HG02885 (cell line): Measurements from ENCODE around the gene VPS9D1.
"Not testable (repeated sequence)": the region's sequence is repeated elsewhere in the genome, so short reads cannot be mapped to it uniquely, and the experiment has no call there.

Experiments
- ATAC-seq: cut with Tn5 transposase; IDR thresholded peaks from one replicate; pipeline ENCODE4 v1.9.1; 2021; ENCODE audit warnings: mild to moderate bottlenecking; ENCODE audit not compliant: unreplicated experiment, poor library complexity

The VPS9D1 gene

GRCh38 chr16:89670496-89671431, 49.9 kb downstream of the VPS9D1 start:
- ATAC-seq = no peak

GRCh38 chr16:89669755-89670154, 50.9 kb downstream of the VPS9D1 start:
- ATAC-seq = no peak

- no peak for ATAC-seq
These were observed 51.9 kb downstream of the VPS9D1 start for GRCh38 chr16:89668790-89669158.

- no peak for ATAC-seq
These were observed 53.1 kb downstream of the VPS9D1 start for GRCh38 chr16:89667633-89668032.

GRCh38 chr16:89667000-89667399, 53.7 kb downstream of the VPS9D1 start:
- not testable (repeated sequence) for ATAC-seq

- ATAC-seq = not testable (repeated sequence)
These were observed 56.5 kb downstream of the VPS9D1 start for GRCh38 chr16:89664238-89664637.

GRCh38 chr16:89661215-89661614, 59.5 kb downstream of the VPS9D1 start:
- ATAC-seq = no peak

- no peak for ATAC-seq
These were observed 60.6 kb downstream of the VPS9D1 start for GRCh38 chr16:89660146-89660545.

GRCh38 chr16:89658221-89658879, 62.3 kb downstream of the VPS9D1 start:
- ATAC-seq = no peak

- peak; percentile 92 for ATAC-seq
These were observed 63.1 kb downstream of the VPS9D1 start, which contains the start of the genes CHMP1A and SPATA33 for GRCh38 chr16:89657442-89658220. TSS of gene CHMP1A (minus strand) at chr16:89657708. CDS start at chr16:89657588, 120 bp downstream. TSS of gene SPATA33 (plus strand) at chr16:89657836. CDS start at chr16:89657912, 76 bp downstream.
